HG03575 (cell line): ENCODE measurements around the gene RAD9A.

Source experiments
- ATAC-seq: cut with Tn5 transposase; IDR thresholded peaks from one replicate; pipeline ENCODE4 v1.9.1; 2021; ENCODE audit not compliant: unreplicated experiment, insufficient number of reproducible peaks, low FRiP score; ENCODE audit errors: extremely low read depth

RAD9A gene

GRCh38 chr11:67405688-67406339 lies 14.0 kb downstream of the RAD9A start:
- ATAC-seq, result no peak

GRCh38 chr11:67406420-67406968 lies 14.7 kb downstream of the RAD9A start:
- no peak for ATAC-seq

- ATAC-seq, result no peak
Measured at GRCh38 chr11:67406969-67407687, 15.3 kb downstream of the RAD9A start.

- no peak for ATAC-seq
Measured at GRCh38 chr11:67407688-67408163, 15.9 kb downstream of the RAD9A start.

GRCh38 chr11:67408437-67409200 lies 16.8 kb downstream of the RAD9A start:
- ATAC-seq, result no peak

GRCh38 chr11:67409261-67409666 lies 17.5 kb downstream of the RAD9A start:
- ATAC-seq, result no peak

GRCh38 chr11:67409781-67410368 lies 18.1 kb downstream of the RAD9A start:
- no peak for ATAC-seq

- ATAC-seq, result no peak
Measured at GRCh38 chr11:67410369-67410831, 18.6 kb downstream of the RAD9A start.

GRCh38 chr11:67410984-67411784 lies 19.4 kb downstream of the RAD9A start:
- ATAC-seq, result no peak

- ATAC-seq, result no peak
Measured at GRCh38 chr11:67411785-67412152, 20.0 kb downstream of the RAD9A start.

GRCh38 chr11:67412495-67413179 lies 20.9 kb downstream of the RAD9A start:
- no peak for ATAC-seq

- no peak for ATAC-seq
Measured at GRCh38 chr11:67413266-67413849, 21.6 kb downstream of the RAD9A start.

GRCh38 chr11:67415501-67416304 lies 23.9 kb downstream of the RAD9A start, which contains the start of gene CARNS1:
TSS of gene CARNS1 (plus strand) at chr11:67415678. CDS start at chr11:67416200, 522 bp downstream.
- ATAC-seq, result no peak

- ATAC-seq, result no peak
Measured at GRCh38 chr11:67416416-67417335, 24.9 kb downstream of the RAD9A start.

- no peak for ATAC-seq
Measured at GRCh38 chr11:67417425-67417824, 25.6 kb downstream of the RAD9A start.
